Spleen (tissue), 7 donors: Measurements from ENCODE around the gene TRIM26.

Experiments
- POLR2AphosphoS5 ChIP-seq, 3 donors: sonication (generic); formaldehyde crosslinking; IDR thresholded peaks; one replicate each; pipeline ENCODE4 v1.5.1; 2017; ENCODE audit warnings: antibody characterized with exemption in 3 of 3
- TF ChIP-seq, protein P1 (sequence below), 11 experiments: fragments of 200-600 bp in 7 of 11; fragments of 450-650 bp in 4 of 11; sonication (generic) in 4 of 11; IDR thresholded peaks in 8 of 11; conservative IDR thresholded peaks in 3 of 11; 1 replicate in 7 of 11; 2 replicates in 4 of 11; pipeline versions ENCODE4 v1.4.0 to v1.8.0; 2016 to 2021; ENCODE audit warnings: antibody characterized with exemption in 11 of 11, inconsistent platforms in 4 of 11, mild to moderate bottlenecking in 1 of 11
- donor health status: DM: no; HTN: no; CAD: no; lungs with moderate emphysema.
- donor health status: DM: no; HTN: no; CAD: no.
- donor health status: DM: no; HTN: no; CAD: no.

DNA sequence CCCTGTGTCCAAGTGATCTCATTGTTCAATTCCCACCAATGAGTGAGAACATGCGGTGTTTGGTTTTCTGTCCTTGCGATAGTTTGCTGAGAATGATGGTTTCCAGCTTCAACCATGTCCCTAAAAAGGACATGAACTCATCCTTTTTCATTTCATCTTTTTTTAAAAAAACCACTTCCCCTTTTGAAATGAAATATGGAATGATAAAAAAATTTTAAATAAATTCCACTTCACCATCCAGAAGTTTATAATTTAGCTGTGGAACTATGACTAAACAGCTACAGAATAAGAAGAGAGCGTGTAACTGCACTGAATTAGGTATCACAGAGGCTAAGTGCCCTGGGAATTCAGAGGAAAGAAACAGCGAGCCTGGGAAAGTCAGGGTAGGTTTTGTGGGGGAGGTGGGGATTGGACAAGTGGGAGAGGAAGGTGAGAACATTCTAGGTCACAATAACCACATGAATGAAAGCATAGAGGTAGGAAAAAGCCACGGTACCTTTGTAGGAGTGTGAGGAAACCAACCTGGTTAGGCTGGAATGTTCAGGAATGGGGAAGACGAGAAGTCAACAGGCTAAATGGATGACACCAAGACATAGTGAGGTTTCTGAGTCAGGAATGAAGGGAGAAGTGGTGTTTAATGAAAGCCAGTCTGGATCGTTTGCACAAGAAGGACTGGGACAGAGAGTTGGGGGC is 63.2 kb downstream of the TRIM26 start:
- no peak for TF ChIP-seq POLR2AphosphoS5 (IDR thresholded peaks at IDR 0.05)
- TF ChIP-seq, protein P1, sequence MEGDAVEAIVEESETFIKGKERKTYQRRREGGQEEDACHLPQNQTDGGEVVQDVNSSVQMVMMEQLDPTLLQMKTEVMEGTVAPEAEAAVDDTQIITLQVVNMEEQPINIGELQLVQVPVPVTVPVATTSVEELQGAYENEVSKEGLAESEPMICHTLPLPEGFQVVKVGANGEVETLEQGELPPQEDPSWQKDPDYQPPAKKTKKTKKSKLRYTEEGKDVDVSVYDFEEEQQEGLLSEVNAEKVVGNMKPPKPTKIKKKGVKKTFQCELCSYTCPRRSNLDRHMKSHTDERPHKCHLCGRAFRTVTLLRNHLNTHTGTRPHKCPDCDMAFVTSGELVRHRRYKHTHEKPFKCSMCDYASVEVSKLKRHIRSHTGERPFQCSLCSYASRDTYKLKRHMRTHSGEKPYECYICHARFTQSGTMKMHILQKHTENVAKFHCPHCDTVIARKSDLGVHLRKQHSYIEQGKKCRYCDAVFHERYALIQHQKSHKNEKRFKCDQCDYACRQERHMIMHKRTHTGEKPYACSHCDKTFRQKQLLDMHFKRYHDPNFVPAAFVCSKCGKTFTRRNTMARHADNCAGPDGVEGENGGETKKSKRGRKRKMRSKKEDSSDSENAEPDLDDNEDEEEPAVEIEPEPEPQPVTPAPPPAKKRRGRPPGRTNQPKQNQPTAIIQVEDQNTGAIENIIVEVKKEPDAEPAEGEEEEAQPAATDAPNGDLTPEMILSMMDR (IDR thresholded peaks at IDR 0.05 in 8 of 11, conservative IDR thresholded peaks at IDR 0.05 in 3 of 11) = no peak
